ENCODE measurements around the gene PRCP. TPM values are rescaled to one million over a fixed set of nuclear protein-coding genes. Genes with fewer than 3 reads are reported as not detected.

Gene PRCP
- polyA plus RNA-seq, 6 donors from 2014 or later, result 133 to 176 (median 152) TPM

Other genes starting within 250 kb of the PRCP start
- not detected for gene FAM181B, start 166.6 kb downstream of the PRCP start, polyA plus RNA-seq (ENCODE audit: low read depth in 6 of 6)
- gene DDIAS, start 1.3 kb upstream of the PRCP start, polyA plus RNA-seq (ENCODE audit: low read depth in 6 of 6), result 1 to 10 TPM; 3.9 to 9.9 (median 7.8) TPM
- 100 to 1,000 TPM; 108 to 156 (median 142) TPM for gene RAB30, start 171.5 kb upstream of the PRCP start, polyA plus RNA-seq (ENCODE audit: low read depth in 6 of 6)